AG10803 (cell line): Measurements from ENCODE around the gene NUDT17.
"Not testable (repeated sequence)": the region's sequence is repeated elsewhere in the genome, so short reads cannot be mapped to it uniquely, and the experiment has no call there.

Experiments used
- DNase-seq: peaks from one replicate; pipeline ENCODE4 v3.0.0; 2010; ENCODE audit warnings: low read depth
- H3K4me3 ChIP-seq: 2 replicates; pipeline ENCODE4 v1.5.1; 2011; ENCODE audit warnings: mild to moderate bottlenecking, low read length, control low read depth
- CTCF ChIP-seq: conservative IDR thresholded peaks from 2 replicates; pipeline ENCODE4 v1.5.1; 2011; ENCODE audit warnings: mild to moderate bottlenecking, low read length, control low read depth, inconsistent platforms

The NUDT17 gene

GRCh38 chr1:145806844-145807243, 38.6 kb upstream of the NUDT17 start:
- no peak for TF ChIP-seq CTCF
- DNase-seq: no peak

DNA sequence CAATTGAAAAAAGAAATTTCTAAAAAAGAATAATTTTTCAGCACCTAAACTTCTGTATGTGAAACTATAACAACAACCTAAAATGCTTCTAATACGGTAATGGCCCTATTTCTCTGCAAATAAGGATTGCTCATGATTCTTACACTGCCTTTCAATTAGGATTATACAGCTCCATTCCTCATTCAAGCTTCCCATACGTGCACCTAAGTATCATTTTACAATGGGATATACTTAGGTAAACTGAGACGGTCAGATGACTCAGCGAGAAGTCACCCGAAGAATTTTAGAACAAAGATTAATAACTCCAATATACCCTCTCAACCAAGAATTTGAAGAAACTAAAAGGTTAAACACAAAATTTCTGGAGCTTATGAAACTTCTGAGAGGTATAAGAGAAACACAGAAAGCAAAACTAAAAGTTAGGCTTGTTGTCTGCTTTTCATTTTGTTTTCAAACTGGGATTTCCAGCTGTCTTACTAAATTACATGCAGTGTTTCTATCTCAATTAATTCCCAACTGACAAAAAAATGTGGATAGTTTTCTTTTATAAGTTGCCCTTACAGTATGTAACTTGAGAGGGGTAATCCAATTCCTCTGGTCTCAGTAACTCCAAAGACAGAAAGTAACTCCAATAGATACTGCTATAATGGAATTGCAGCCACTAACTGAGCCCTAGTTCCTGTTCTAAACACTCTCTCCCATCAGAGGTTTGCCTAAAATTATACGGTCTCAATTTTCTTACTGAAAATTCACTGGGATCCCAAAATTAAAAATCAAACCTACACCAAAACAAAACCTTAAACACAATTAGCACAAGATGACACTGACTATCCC, 32.2 kb upstream of the NUDT17 start:
- not testable (repeated sequence) for DNase-seq

More at GRCh38 chr1:145806844-145807243, 38.6 kb upstream of the NUDT17 start:
- H3K4me3 ChIP-seq: no peak overlapping the region

DNA sequence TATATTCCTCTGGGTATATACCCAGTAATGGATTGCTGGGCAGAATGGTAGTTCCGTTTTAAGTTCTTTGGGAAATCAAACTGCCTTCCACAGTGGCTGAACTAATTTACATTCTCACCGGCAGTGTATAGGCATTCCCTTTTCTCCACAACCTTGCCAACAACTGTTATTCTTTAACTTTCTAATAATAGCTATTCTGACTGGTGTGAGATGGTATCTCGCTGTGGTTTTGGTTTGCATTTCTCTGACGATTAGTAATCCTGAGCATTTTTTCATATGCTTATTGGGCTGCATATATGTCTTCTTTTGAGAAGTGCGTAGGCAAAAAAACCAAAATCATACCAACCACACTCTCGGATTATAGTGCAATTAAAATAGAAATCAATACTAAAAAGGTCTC, 27.3 kb upstream of the NUDT17 start:
- DNase-seq: peak; percentile 77
- H3K4me3 ChIP-seq: not testable (repeated sequence)

More for the DNA sequence above, 32.2 kb upstream of the NUDT17 start:
- H3K4me3 ChIP-seq: not testable (repeated sequence)

- H3K4me3 ChIP-seq: peak overlapping the region; percentile 53
- DNase-seq: not testable (repeated sequence)
These were observed 22.6 kb upstream of the NUDT17 start for GRCh38 chr1:145822779-145823331.

DNA sequence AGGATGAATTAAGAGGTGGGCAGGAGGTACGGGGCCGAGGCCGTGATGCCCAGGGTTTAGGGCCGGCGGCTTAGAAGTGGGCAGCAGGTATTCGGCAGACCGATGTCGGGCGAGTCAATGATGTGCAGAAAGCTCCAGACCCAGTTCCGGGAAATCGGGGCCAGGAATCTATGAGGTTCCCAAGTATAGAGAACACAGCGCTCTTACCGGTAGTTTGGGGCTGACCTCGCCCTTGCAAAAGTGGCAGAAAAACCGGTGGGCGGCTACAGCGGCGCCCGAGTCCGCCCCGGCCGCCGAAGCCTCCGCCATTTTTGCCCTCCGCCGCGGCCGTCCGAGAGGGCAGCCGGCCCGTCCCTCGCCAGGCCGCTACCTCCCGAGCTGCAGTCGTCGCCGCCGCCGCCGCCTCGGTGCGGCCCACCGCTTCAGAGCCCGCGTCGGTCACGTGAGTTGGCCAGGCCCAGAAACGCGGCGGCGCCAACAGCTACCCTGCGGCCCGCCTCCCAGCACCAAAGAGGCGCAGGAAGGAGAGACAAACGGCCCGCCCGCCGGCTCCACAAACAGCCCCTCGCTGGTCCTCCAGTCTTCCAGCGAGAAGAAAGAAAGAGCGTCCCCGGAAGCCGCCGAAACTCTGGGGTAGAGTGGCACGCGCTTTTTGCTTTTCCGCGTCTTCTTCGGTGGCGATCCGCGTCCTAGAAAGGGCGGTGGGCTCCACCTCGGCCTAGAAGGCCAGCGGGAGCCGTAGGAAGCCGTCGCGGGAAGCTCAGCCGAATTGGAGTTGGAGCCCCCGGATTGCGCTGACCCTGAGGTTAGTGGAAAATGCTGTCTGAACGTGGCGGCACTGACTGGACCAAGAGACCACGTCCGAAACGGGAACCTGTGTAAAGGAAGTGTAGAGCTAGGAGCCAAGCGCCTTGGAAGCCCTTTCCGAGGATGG, 21.6 kb upstream of the NUDT17 start, which contains the start of the genes POLR3C and RNF115:
TSS of gene POLR3C (plus strand) at position 636 of the 934 bp plus-strand sequence. CDS start 1,577 bp downstream, outside the sequence.
TSS of gene RNF115 (minus strand) at position 531 of the 934 bp plus-strand sequence. CDS start at position 309, 222 bp downstream.
- DNase-seq: peak; percentile 94
- TF ChIP-seq CTCF: no peak
- peak within 1 kb of the TSS; percentile 96 for H3K4me3 ChIP-seq

DNA sequence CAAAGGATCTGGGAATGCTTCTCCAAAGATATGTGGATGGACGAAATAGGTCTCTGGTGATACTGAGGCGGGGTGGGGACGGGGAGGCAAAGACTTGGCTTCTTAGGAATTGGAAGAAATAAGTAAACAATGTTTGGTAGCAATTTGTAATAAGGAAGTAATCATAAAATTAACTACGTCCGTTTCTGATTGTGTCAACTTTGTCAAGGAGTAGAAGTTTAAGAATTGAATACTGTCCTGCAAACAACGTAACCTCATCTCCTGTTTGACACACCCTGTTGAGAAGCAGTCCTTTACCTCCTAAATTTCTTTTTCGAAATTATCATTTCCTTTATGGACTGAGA, 21.0 kb upstream of the NUDT17 start:
- DNase-seq: no peak
- H3K4me3 ChIP-seq: peak overlapping the region; percentile 96
- no peak for TF ChIP-seq CTCF

DNA sequence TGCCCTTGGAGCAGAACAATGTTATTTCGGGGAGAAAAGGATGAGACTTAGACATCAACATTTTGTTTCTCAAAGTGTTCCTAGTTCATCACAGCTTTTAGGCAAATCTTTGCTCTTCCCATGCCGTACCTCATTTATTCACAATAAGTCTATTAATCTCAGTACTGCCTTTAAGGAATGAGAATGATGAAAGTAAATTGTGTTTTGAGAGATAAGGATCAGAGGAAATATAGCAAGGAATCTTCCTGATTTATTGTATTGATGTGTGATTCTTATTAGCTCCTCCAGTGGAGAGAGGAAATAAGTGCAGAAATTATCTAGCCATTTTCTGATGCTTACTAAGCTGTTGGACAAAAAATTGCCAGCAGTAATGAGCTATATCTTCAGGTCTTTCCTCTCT, 19.4 kb upstream of the NUDT17 start:
- H3K4me3 ChIP-seq: no peak overlapping the region
- peak; percentile 32 for TF ChIP-seq CTCF
- no peak for DNase-seq

DNA sequence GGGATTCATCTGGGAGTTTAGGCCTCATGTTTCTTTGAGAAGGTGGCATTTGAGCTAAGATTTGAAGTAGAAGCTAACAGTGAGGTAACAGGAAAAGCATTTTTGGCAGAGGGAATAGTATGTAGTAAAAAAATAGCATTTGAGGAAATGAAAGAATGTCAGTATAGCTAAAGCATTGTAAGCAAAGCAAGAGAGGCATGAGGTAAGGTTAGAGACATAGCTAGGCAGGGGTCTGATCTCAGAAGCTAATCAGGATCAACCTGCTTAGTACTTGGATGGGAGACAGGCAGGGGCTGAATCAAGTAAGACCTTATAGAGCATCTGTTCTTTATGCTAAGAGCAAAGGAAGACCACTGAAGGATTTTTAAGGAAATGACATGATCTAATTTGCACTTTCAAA, 17.5 kb upstream of the NUDT17 start:
- H3K4me3 ChIP-seq: no peak overlapping the region
- no peak for DNase-seq

More for the DNA sequence above, 17.5 kb upstream of the NUDT17 start:
- TF ChIP-seq CTCF: no peak
